Measurements from ENCODE around the gene RPL37A. TPM values are rescaled to one million over a fixed set of nuclear protein-coding genes. Genes with fewer than 3 reads are reported as not detected.
"Not testable (repeated sequence)": the region's sequence is repeated elsewhere in the genome, so short reads cannot be mapped to it uniquely, and the experiment has no call there.

Gene RPL37A
- total RNA-seq, 1 donor from 2014 or later = 3,180 TPM

DNA sequence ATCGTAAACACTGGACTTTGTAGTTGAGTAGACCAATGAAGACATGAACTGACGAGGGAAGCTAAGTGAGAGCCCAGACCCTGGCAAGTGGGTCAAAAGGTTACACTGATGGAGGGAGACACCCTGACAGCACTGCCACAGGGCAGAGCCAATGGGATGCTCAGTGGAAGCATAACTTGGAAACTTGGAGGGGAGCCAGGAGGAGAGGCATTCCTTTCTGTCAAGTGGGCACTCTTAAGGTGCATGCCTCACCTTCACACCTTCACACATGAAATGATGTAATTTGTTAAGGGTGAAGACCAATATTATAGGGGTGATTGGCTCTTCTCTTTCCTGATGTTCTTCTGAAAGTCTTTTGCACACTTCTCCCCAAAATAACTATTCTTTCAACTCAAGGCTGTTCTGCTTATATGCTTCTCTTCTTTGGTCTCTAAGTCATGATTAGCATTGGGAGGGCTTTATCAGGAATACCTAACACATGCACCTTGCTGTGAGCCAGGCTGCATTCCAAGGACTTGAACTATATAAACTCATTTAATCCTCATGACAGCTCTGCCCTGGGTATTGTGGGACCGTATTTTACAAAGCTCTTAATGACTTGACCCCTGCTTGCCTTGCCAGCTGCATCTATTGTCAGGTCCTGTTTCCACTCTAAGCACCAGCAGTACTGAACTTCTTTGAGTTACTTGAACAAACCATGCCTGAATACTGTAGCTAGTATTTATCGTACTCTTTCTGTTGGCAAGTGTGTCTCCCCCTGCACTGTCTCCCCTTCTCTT lies 19.0 kb downstream of the RPL37A start:
- DNase-seq = no peak

DNA sequence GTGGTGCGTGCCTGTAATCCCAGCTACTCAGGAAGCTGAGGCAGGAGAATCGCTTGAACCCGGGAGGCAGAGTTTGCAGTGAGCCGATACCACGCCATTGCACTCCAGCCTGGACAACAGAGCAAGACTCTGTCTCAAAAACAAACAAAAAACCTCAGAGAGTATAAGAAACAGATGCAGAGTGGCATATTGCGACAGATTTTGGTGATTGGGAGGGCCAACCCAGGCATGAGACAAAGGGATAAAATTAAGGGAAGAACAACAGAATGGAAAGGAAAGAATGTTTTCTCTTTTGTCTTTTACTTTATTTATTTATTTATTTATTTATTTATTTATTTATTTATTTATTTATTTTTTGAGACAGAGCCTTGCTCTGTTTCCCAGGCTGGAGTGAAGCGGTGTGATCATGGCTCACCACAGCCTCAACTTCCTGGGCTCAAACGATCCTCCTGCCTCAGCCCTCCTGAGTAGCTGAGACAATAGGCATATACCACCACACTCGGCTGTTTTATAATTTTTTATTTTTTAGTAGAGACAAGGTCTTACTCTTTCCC lies 20.0 kb downstream of the RPL37A start:
- not testable (repeated sequence) for DNase-seq

DNA sequence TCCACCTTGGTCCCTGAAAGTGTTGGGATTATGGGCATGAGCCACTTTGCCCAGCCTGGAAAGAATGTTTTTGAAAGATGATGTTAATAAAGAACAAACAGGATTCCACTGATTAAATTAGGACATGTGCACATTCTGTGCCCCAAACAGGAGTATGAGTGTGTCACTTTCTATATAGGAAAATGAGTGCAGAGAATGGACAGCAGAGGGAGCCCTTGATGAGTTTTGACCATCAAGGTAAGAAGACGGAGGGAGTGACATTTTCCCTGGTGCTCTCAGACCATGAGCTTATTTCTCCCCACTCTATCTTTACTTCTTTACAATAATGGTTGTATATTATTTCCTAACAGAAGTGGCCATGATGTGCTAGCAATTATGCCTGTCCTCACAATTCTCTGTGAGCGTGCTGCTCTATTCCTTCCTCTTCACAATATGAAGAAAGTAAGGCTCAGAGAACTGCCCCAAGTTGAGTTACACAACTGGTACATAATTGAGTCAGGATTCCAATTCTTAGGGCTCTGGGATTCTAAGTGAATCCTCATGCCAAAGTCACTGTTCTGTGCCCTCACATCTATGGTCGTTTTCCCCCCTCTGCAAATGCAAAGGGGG lies 20.6 kb downstream of the RPL37A start:
- DNase-seq = peak; percentile 68

DNA sequence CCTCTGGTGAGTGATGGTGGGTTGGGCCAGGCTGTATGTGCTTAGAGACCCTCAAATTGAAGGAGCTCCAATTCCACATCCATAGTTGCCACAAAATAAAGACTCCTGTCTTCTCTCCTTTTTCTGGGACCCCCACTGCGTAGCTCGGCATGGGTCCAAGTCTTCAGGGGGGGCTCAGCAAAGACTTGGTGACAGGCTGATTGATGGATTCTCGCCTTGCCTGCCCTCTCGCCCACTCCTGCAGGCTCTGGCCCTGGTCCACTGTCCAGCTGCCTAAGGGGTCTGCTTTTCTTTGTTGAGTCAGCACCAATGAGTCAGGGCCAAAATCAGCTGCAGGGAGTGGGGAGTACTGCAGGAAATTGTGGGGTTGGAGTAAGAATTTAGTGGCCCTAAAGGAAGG lies 21.5 kb downstream of the RPL37A start:
- no peak for DNase-seq

DNA sequence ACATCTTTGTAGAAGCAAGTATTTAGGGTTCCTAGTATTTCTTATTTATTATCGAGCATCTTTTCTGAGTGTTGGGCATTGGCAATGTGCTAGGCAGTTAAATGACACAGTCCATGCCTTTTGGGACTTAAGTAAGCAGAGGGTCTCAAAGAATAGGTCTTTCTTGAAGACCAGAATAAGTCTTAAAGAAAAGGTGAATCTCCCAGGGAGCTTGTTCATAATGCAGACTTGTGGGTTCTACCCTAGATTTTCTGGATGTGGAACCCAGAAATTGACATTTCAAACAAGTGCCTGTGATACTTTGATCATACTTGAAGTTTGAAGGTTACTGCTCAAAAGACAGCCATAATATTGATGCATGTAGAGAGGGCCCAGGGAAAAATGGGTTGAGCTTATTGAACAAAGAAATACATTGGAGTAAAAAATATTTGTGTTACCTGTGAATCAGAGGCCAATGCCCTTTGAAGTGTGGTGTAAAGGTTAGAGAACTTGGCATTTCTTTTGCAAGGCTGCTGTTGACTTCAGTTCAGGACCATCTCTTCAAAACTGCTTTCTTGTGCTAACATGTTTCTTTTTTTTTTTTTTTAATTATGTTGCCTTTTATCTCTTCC lies 24.4 kb downstream of the RPL37A start:
- no peak for DNase-seq

DNA sequence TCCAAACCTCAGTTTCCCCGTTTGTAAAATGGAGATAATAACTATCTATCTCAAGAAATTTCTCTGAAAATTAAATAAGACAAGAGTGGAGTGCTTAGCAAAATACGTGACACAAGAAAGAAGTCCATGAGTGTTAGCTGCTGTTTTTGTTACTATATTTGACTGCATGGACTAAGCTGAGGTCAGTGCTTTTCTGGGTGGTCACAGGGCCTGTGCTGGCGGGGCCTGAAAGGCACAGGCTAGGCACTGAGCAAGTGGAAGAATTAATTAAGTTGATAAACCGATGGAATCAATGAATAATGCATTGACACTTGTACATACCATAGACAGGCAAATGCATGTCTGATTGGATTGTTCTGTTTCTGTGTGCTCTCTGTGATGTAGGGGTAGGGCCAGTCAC lies 27.3 kb downstream of the RPL37A start:
- no peak for DNase-seq

DNA sequence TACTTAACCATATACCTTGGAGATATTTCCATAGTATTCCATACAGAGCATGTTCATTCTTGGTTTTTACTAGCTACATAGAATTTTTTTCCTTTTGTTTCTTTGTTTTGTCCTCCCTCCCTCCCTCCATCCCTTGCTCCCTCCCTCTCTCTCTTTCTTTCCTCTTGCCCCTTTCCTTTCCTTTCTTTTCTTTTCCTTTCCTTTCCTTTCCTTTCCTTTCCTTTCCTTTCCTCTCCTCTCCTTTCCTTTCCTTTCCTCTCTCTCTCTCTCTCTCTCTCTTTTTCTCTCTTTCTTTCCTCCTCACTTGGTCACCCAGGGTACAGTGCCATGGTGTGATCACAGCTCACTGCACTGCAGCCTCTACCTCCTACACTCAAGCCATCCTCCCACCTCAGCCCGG lies 28.3 kb downstream of the RPL37A start:
- no peak for DNase-seq

DNA sequence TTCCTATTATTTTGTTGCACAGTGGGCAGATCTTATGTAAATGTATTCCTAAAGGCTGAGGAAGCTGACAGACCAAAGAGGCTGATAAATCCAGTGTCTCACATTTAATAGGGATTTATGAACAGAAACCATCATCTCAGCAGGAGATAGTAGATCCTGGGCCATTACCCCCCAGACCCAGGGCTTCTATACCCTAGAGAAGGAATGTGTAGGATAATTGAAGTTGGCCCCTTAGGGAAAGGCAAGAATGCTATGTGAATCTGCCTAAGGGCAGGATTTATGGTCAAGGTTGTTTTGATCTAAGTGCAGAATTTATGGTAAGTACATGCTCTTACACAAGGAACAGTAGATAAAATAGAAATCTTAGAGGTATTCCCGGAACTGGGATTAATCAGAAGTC lies 29.0 kb downstream of the RPL37A start:
- no peak for DNase-seq

DNA sequence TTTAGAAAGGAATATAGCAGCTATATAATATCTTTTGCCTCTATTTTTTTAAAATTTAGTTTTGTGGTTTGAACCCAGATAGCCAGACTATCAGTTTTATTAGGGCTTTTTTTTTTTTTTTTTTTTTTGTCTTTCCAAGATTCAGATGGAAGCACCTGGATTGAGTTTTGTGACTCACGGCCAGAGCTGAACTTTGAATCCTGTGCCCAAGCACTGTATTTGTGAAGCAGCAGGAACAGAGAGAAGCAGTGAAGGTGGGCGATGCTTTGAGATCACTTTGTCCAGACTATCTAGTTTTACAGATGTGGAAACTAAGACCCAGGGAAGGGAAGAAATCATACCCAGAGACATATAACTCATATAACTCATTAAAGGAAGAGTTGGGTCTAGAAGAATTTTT lies 33.9 kb downstream of the RPL37A start:
- DNase-seq = no peak

DNA sequence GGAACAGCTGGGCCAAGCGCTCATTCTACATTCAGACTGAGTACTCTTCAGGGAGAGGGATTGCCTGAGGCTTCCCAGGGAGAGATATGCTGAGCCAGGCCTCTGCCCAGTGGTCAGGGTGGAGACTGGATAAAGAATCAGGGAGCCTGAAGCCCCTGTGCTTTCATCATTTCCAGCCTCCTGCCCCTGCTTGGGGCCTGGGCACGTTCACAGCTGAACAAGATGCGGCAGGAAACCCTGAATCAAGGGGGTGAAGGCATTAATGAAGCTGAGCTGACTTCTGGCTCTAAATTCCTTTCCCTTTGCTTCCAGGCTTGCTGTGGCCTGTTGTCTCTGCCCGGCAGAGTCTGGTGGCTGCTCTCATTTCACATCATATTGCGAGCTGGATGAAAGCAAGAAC lies 35.0 kb downstream of the RPL37A start:
- DNase-seq = no peak

DNA sequence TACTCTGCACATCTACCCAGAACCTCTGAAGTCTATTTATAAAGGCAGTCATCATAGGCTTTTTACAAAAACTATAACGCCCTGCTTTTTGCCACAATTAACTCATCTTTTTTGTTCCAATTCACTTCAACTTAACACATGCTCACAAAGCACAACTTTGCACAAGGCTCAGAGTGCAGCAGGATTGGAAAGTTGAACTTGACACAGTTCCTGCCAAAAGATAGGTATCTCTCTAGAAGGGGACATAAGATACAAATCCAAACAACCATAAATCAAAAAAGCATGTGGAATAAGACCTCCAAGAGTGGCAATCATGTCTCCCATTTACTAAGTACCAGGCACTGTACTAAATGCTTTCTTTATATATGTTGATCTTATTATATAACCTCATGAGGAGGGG lies 36.2 kb downstream of the RPL37A start:
- no peak for DNase-seq

DNA sequence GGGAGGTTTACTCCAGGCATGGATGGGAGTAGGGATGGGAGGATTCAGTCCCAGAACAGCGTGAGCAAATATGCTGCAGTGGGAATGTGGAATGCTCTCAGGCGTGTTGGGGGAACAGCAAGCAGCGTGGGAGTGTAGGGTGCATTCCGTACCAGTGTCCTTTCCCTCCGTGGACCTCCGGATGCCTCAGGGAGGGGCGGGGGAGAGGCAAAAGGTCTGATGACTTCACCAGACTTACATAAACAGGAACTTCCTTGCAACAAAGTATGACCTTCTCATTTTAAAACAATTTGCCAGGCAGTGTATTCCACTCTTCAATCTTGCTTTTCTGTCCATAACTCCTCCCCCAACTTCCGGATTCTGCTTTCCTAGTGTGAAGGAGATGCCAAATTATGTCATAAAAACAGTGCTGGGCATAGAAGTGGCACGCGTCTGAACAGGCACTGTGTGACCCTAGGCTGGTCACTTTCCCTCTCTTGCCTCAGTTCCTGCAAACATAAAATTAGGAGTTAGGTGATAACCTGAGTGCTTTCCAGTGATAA lies 36.9 kb downstream of the RPL37A start:
- peak; percentile 72 for DNase-seq

DNA sequence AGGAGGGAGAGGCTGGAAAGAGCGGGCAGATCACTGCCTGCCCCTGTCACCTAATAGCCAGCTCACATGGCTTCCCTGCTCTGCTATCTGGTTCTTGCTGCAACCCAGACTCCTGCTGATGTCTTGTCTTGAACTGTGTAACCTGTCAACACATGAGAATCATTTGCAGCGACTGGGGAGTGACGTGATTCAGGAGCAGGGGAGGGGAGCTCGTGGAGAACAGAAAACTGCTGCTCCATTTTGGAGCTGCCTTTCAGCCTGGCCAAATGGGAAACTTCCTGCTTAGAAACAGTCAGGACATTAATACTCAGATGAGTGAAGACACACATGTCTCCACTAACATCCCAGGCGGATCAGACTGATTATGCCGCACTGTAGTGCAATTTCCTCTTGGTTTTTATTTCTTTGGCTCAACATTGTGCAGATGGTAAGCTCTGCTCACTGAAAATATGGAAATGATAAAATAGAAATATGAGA lies 38.1 kb downstream of the RPL37A start:
- DNase-seq = peak; percentile 97

DNA sequence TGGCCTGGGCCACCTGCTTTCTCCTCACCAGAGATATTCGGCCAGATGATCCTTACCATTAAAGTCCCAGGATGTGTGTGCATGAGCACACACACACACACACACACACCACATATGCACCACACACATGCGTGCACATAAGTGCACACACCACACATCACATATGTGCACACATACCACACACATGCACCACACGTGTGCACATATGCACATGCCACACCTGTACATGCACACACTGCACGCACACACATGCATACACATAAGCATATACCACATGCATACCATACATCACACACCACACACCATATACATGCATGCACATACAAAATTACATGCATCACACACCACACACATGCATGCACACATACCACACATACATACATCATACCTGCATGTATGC lies 38.7 kb downstream of the RPL37A start:
- no peak for DNase-seq

DNA sequence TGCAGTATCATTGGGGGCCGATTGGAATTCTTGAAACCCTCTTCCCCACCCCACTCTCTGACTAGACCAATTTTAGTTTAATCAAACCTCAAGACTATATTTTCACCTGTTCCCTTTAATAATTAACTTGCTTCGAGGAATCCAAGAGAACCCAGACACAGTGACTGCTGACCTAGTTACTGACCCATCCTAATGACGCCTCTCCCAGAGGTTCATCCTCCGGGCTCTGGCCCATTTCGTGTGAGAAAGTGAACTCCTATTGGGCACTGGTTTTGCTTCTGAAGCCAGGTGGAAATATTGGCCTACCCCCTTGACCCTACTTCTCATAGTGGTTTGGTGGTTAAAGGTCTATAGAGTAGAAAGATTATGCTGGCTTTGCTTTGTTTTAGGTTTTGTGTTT lies 39.9 kb downstream of the RPL37A start:
- DNase-seq = no peak

DNA sequence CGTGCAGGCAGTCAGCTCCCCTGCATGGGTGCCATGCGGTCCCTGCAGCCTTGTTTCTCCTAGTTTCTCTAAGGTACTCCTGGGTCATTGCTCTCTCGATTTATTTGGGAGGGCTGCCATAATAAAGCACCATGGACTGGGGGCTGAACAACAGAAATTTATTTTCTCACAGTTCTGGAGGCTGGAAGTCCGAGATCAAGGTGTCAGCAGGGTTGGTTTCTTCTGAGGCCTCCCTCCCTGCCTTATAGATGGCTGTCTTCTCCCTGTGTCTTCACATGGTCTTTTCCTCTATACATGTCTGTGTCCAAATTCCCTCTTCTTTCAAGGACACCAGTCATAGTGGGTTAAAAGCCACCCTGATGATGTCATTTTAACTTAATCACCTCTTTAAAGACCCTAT lies 40.5 kb downstream of the RPL37A start:
- no peak for DNase-seq

DNA sequence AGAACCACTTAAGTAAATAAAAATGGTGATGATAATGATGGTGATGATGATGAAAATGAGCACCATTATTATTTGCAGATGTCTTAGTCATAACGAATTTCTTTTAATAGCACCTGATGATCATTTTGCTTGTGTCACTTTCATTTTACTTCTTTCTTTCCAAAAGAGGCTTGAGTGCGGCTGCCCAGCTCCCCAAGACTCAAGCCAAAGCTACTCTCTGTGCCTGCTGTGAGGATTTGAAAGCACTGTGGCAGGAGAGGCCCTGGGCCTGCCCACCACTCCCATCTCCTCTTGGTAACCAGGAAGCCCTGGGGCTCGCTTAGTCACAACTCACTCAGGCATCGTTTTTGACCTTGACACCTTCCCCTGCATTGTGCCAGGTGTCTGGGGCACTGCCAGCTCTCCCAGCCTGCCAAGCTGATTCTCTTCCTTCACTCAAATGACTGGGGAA lies 41.2 kb downstream of the RPL37A start:
- DNase-seq = no peak

DNA sequence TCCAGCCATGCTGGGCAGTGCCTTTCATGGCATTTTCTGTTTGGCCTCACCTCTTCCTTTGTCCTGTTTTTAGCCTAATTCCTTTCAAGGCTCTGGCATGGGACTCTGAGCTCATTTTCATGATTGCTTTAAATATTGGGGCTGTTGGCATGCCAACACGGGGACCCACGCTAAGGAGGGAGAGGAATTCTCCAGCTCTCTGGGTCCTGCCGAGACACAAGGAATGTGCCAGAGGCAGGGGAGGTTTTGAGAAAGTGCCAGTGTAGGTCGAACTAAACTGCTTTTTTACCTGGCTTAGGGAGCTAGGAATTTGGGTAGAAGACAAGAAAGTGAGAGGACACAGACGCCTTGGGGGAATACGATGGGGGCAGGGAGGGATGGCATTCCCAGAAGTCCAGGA lies 42.3 kb downstream of the RPL37A start:
- DNase-seq = no peak

DNA sequence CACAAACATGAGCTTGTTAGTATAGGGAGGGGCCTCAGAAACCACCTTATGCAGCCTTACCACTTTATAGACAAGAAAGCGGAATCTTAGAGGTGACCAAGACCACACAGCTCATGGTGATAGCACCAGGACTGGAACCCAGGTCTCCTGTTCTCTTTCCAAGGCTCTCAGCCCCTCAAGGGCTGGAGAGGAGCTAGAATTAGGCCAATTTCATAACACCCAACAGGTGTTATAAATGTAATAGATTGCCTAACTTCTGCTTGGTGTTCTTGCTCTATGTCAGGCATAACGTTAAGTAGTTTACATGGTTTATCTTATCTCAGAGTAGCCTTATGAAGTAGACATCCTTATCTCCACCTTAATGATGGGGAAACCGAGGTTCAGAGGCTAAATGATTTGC lies 42.9 kb downstream of the RPL37A start:
- DNase-seq = no peak

DNA sequence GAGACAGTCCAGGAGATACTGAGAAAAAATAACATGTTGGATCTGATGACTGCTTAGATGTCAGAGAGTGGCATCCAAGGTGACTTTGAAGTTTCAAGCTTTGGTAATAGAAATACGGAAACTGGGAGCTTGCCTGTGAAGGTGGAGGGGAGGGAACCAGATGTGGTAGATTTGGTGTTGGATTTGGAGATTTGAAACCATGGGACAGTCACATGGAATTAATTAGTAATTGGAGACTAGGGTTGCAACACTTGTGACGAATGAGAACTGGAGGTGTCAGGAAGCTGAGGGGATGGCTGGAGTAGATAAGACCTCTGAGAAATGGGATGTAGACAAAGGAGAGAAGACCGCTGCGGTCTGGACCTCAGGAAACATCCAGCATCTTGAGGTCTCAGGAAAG lies 46.7 kb downstream of the RPL37A start:
- no peak for DNase-seq

DNA sequence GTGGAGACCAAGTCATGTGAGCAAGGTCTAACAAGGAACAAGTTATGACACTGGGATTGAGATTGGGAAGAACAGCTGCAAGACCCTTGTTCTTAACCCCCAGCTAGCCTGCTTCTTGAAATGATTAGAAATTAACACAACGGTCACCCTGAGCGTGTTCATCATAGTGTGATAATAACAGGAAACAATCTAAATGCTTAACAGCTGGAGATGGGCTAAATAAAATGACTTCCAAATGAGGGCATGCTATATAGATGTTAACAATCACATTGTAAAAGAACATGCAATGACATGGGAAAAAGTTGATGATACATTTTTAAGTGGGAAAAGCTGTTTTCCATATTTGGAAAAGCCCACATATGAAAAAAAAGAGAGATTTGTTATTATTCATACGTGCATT lies 47.6 kb downstream of the RPL37A start:
- DNase-seq = peak; percentile 92

DNA sequence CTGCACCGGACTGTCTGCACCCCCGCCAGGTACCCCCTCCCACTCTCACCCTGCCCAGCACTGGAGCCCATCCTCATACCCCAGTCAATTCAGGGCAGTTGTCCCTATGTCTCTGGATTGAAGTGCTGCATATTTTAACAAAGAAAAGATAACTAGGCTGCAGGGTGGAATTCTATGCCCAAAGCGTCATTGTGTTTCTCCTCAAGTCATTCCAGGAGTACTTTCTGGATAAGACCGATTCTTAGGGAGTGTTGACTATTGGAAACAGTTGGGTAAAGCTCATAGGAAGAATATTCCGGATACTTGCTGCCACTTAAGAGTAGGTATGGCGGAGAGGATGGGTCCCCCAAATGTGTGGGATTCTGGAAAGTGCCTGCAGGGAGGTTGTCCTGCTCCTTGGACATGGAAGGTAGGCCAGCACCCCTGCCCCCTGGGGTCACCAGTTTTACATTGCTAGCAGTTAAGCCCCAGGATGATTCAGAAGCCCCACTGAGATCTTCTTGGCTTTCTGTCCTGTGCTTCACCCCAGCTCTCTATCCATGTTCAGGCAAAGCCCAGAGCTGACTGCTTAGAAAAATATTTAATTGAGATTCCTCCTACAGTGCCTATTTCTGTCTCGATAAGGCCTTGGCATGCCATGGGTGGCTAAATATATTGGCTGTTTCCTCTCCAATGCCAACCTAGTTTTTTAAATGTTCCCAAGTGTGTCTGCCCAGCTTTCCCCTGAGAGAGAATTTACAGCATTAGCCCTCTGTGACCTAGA lies 48.2 kb downstream of the RPL37A start:
- peak; percentile 85 for DNase-seq
